Spleen (tissue), 7 donors: ENCODE measurements around the gene SHC3.

Experiments used
- POLR2A ChIP-seq, 3 donors: fragments of 450-650 bp; IDR thresholded peaks; one replicate each; pipeline ENCODE4 v1.5.1; 2017; ENCODE audit warnings: antibody characterized with exemption in 3 of 3, mild to moderate bottlenecking in 1 of 3
- TF ChIP-seq, protein P1 (sequence below), 11 experiments: fragments of 200-600 bp in 7 of 11; fragments of 450-650 bp in 4 of 11; sonication (generic) in 4 of 11; IDR thresholded peaks in 8 of 11; conservative IDR thresholded peaks in 3 of 11; 1 replicate in 7 of 11; 2 replicates in 4 of 11; pipeline versions ENCODE4 v1.4.0 to v1.8.0; 2016 to 2021; ENCODE audit warnings: antibody characterized with exemption in 11 of 11, inconsistent platforms in 4 of 11, mild to moderate bottlenecking in 1 of 11
- donor health status: DM: no; HTN: no; CAD: no; lungs with moderate emphysema.
- donor health status: DM: no; HTN: no; CAD: no.
- donor health status: DM: no; HTN: no; CAD: no.

DNA sequence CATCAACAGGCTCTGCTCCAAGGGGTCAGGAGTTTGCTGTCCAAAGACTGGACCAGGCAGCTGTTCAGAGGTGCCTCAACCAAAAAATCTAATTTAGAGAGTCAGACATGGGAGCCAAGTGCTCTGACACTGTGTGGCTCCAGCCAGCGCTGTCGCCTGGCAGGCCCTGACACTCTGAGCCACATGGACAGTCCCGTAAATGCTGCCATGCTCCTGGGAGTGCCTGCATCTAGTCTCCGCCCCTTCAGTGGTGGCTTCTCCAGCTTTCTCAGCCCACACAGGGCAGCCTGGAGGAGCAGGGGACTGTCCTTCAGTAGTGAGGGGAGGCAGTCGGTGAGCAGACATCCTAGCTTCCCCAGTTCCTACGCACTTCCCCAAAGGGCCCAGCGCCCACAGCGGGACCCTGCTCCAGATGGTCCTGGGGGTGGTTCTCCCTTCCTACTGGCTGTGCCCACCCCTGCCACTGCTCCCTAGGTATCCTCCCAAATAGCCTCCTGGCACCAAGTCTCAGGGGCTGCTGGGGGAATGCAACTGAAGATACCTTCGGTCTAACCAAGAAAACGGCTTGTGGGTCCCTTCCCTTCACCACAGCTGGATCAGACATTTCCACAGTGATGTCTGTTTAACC, 72.3 kb downstream of the SHC3 start:
- TF ChIP-seq, protein P1, sequence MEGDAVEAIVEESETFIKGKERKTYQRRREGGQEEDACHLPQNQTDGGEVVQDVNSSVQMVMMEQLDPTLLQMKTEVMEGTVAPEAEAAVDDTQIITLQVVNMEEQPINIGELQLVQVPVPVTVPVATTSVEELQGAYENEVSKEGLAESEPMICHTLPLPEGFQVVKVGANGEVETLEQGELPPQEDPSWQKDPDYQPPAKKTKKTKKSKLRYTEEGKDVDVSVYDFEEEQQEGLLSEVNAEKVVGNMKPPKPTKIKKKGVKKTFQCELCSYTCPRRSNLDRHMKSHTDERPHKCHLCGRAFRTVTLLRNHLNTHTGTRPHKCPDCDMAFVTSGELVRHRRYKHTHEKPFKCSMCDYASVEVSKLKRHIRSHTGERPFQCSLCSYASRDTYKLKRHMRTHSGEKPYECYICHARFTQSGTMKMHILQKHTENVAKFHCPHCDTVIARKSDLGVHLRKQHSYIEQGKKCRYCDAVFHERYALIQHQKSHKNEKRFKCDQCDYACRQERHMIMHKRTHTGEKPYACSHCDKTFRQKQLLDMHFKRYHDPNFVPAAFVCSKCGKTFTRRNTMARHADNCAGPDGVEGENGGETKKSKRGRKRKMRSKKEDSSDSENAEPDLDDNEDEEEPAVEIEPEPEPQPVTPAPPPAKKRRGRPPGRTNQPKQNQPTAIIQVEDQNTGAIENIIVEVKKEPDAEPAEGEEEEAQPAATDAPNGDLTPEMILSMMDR (IDR thresholded peaks at IDR 0.05 in 8 of 11, conservative IDR thresholded peaks at IDR 0.05 in 3 of 11): no peak
- no peak for TF ChIP-seq POLR2A (IDR thresholded peaks at IDR 0.05)
